Psoas muscle (tissue), 8 donors: ENCODE data around the gene S100A13. TPM values are rescaled to one million over a fixed set of nuclear protein-coding genes. Genes with fewer than 3 reads are reported as not detected.

Source experiments
- ATAC-seq, 4 donors: fragments of 200-7000 bp; cut with Tn5 transposase; one replicate each; pipeline ENCODE4 v1.9.1; 2020; ENCODE audit warnings: moderate library complexity in 3 of 4, mild to moderate bottlenecking in 2 of 4
- DNase-seq, 2 donors: peaks; one replicate each; pipeline ENCODE4 v3.0.0-alpha.2; 2020
- H3K27ac ChIP-seq: fragments of 200-600 bp; one replicate; pipeline ENCODE4 v1.8.0; 2022
- H3K27me3 ChIP-seq, 3 donors: fragments of 200-600 bp in 1 of 3; one replicate each; pipeline versions ENCODE4 v1.6.1 to v1.8.0; 2013 to 2022; ENCODE audit warnings: low read length in 2 of 3, mild to moderate bottlenecking in 2 of 3, moderate library complexity in 1 of 3; ENCODE audit not compliant: insufficient read depth in 3 of 3
- H3K36me3 ChIP-seq, 2 donors: fragments of 200-600 bp in 1 of 2; one replicate each; pipeline versions ENCODE4 v1.6.1 to v1.8.0; 2013 to 2022; ENCODE audit warnings: low read depth in 1 of 2, mild to moderate bottlenecking in 1 of 2, moderate library complexity in 1 of 2; ENCODE audit not compliant: insufficient read depth in 1 of 2
- H3K4me1 ChIP-seq: fragments of 200-600 bp; one replicate; pipeline ENCODE4 v1.8.0; 2022
- H3K4me3 ChIP-seq: fragments of 200-600 bp; one replicate; pipeline ENCODE4 v1.8.0; 2022; ENCODE audit warnings: mild to moderate bottlenecking
- H3K9me3 ChIP-seq: fragments of 200-600 bp; one replicate; pipeline ENCODE4 v1.8.0; 2022
- WGBS, 3 donors: extraction: QIAGEN DNeasy Blood & Tissue Kit; methylation state at CpG; one replicate each; pipeline versions ENCODE4 v1.1.6 to v1.1.7; 2013; 5-methylcytosine and 5-hydroxymethylcytosine counted together
- intact Hi-C, 2 donors: fragments of 100-400 bp; cut with DNase I; formaldehyde crosslinking; loops; one replicate each; pipeline versions ENCODE4 v1.11.0 to v1.14.2; 2022
- polyA plus RNA-seq, 3 donors: library from polyadenylated mRNA; stranded (reverse); fragments of 200-250 nt; gene quantifications; one replicate each; pipeline ENCODE4 v1.2.3, GENCODE V29; 2013
- total RNA-seq, 4 donors: library from RNA; stranded (reverse); fragmentation: NEBNext Ultra II Directional in 2 of 4; extraction: Animal tissue kit (Norgen Biotek cat#: 25700) in 2 of 4; gene quantifications; one replicate each; pipeline versions ENCODE4 v1.2.1 to v1.2.4, GENCODE V29; 2021 to 2023
- TF ChIP-seq, protein P1 (sequence below): fragments of 200-600 bp; IDR thresholded peaks from one replicate; pipeline ENCODE4 v1.8.0; 2022; ENCODE audit warnings: antibody characterized with exemption
- donor health status: healthy with polysubstance abuse.
- donor health status: DM: no; HTN: no; CAD: no; lungs with moderate emphysema.
- donor health status: Bipolar disorder and iron deficiency.
- donor health status: healthy.
- donor health status: DM: yes; HTN: yes; CAD: no.
- donor health status: DM: no; HTN: no; CAD: no.
- donor health status: DM: no; HTN: no; CAD: no.
- donor health status: DM: yes; HTN: yes; CAD: no.

Gene S100A13
- total and polyA plus RNA-seq, 7 donors, result 72.4 to 199 (median 113) TPM

DNA sequence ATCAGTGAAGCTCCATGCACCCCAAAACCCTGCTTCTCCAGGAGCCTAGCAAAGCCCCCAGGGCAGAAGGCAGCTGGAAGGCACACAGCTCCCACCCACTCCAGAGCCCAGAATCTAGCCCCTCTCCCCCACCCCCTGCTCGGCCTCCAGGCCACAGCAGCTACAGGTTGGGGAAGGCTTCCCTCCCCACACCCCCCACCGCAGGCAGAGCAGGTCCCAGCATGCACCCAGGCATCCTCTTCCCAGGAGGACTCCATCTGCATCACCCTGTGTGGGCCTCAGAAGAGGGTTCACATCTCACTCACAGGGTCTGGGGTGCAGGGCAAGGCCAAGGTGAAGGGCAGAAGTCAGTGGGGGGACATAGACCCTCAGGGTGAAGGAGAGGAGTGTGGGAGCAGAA is 11.9 kb downstream of the S100A13 start:
- Histone ChIP-seq H3K27me3 (no peaks in the 10 kb centered on the region), H3K27ac (no peak overlapping the region), H3K4me1 (peaks cover 14% of the 10 kb centered on the region), H3K4me3 (no peak overlapping the region), H3K36me3 (peaks cover 0 to 28% of the 10 kb centered on the region in 2 donors), H3K9me3 (no peaks in the 10 kb centered on the region)
- TF ChIP-seq, protein P1, sequence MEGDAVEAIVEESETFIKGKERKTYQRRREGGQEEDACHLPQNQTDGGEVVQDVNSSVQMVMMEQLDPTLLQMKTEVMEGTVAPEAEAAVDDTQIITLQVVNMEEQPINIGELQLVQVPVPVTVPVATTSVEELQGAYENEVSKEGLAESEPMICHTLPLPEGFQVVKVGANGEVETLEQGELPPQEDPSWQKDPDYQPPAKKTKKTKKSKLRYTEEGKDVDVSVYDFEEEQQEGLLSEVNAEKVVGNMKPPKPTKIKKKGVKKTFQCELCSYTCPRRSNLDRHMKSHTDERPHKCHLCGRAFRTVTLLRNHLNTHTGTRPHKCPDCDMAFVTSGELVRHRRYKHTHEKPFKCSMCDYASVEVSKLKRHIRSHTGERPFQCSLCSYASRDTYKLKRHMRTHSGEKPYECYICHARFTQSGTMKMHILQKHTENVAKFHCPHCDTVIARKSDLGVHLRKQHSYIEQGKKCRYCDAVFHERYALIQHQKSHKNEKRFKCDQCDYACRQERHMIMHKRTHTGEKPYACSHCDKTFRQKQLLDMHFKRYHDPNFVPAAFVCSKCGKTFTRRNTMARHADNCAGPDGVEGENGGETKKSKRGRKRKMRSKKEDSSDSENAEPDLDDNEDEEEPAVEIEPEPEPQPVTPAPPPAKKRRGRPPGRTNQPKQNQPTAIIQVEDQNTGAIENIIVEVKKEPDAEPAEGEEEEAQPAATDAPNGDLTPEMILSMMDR, result no peak
- no peak for ATAC-seq
- intact Hi-C loops, result loop anchor here (5.0 kb wide), 1 partner anchor 103 kb away; no protein-coding TSS in a partner anchor
- no peak for DNase-seq
- 94 to 95% (median 94%) methylated on average over 2 of the region's 2 CpGs for WGBS, 3 donors

DNA sequence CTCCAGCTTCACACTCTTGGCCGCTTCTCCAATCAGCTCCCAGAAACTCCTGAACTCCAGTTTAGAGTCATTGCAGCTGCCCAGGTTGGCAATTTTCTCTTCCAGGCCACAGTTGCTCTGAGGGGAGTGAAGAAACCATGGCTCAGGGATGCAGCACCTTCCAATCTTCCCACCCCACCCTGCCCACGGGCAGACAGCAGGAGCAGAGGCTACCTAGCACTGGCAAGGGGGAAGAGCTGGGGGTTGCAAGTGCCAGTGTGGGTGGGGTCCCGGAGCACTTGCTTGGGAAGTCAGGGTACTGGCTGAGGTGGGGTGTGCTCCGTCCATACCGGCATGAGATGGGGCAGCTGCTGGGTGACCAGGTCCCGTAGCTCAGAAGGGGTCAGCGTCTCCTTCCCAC is 12.4 kb downstream of the S100A13 start:
- DNase-seq (no peak), ATAC-seq (no peak)
- no peak overlapping the region for H3K27ac ChIP-seq
- peaks cover 0 to 23% of the 10 kb centered on the region in 2 donors for H3K36me3 ChIP-seq
- H3K4me3 ChIP-seq, result no peak overlapping the region
- H3K9me3 ChIP-seq, result no peaks in the 10 kb centered on the region
- H3K4me1 ChIP-seq, result peaks cover 18% of the 10 kb centered on the region
- TF ChIP-seq, protein P1, result no peak
- intact Hi-C loops, result loop anchor here (5.0 kb wide), 1 partner anchor 103 kb away; no protein-coding TSS in a partner anchor
- H3K27me3 ChIP-seq, result no peaks in the 10 kb centered on the region
- WGBS, 3 donors, result 90 to 97% (median 92%) methylated on average over 7 of the region's 7 CpGs

DNA sequence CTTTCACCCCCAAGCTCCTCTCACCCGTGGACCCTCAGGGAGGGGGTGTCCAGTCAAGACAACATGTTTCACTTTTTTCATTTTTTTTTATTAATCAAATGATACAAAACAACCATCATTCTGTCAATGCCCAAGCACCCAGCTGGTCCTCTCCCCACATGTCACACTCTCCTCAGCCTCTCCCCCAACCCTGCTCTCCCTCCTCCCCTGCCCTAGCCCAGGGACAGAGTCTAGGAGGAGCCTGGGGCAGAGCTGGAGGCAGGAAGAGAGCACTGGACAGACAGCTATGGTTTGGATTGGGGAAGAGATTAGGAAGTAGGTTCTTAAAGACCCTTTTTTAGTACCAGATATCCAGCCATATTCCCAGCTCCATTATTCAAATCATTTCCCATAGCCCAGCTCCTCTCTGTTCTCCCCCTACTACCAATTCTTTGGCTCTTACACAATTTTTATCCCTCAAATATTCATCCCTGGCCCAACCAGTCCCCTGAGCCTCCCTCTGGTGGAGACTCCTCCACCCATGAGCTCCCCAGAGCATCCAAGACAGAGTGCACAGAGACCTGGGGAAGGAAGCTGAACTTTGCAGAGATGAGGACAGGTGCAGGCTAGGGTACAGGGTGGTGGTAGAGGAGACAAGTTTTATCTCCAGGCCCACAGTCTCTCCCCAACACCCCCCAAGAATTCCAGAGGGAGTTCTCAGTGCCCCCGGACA is 13.0 kb downstream of the S100A13 start:
- no peak for DNase-seq

DNA sequence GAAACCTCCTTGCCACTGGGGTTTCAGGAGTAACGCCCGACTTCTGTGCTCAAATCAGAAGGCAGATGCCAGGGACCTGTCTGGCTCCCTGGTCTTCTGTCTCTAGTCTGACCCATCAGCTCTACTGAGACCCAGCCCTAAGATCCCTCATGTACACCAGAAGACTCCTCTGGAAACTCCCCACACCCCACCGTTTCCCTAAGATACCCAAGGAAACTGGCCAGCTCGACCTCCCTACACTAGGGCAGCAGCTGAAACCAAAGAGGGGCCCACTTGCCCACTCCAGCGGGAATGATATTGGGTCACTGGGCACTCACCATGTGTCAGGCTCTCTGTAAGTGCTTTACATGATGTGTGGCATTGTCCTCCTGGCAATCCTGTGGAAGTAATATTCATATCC is 13.9 kb downstream of the S100A13 start:
- WGBS, 3 donors, result 55 to 83% (median 64%) methylated on average over 5 of the region's 5 CpGs
- no peak for DNase-seq
- Histone ChIP-seq H3K27me3 (no peaks in the 10 kb centered on the region), H3K4me3 (peak overlapping the region; percentile 65), H3K4me1 (peaks cover 28% of the 10 kb centered on the region), H3K27ac (peak overlapping the region; percentile 77), H3K9me3 (no peaks in the 10 kb centered on the region), H3K36me3 (peaks cover 0 to 8% of the 10 kb centered on the region in 2 donors)
- intact Hi-C loops, result no loop called here
- TF ChIP-seq, protein P1, result no peak
- no peak for ATAC-seq

More for the DNA sequence above, 13.0 kb downstream of the S100A13 start:
- Histone ChIP-seq H3K4me3 (no peak overlapping the region), H3K27me3 (no peaks in the 10 kb centered on the region), H3K36me3 (peaks cover 0 to 17% of the 10 kb centered on the region in 2 donors), H3K9me3 (no peaks in the 10 kb centered on the region), H3K4me1 (peaks cover 23% of the 10 kb centered on the region), H3K27ac (no peak overlapping the region)
- TF ChIP-seq, protein P1, result no peak
- intact Hi-C loops, result no loop called here
- WGBS, 3 donors, result 60 to 81% (median 62%) methylated on average over 2 of the region's 2 CpGs
- ATAC-seq, result no peak
